Measurements from ENCODE around the gene RAB15.

DNA sequence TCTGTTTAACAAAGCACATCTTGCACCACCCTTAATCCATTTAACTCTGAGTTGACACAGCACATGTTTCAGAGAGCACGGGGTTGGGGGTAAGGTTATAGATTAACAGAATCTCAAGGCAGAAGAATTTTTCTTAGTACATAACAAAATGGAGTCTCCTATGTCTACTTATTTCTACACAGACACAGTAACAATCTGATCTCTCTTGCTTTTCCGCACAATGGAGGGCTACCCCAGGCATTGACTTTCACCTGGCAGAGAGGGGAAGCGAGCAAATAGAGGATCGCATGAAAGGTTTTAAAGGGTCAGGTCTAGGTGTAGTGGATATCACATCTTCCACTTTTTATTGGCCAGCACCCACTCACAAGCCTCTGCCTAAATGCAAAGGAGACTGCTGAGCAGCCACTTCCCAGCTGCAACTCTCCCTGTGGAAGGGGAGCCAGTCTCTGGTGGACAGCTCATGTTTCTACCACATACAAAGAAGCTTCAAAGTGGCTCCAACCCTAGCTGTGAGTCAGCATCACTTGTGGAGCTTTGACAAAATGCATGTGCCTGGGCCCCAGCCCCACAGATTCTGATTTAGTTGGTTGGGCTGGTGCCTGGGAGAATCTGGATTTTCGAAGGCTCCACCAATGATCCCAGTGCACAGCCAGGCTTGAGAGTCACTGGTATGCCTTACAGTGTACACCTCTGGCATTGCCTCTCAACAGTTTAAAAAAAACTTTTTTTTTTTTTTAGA is 7.4 kb upstream of the RAB15 start:
- TF ChIP-seq, protein P1, sequence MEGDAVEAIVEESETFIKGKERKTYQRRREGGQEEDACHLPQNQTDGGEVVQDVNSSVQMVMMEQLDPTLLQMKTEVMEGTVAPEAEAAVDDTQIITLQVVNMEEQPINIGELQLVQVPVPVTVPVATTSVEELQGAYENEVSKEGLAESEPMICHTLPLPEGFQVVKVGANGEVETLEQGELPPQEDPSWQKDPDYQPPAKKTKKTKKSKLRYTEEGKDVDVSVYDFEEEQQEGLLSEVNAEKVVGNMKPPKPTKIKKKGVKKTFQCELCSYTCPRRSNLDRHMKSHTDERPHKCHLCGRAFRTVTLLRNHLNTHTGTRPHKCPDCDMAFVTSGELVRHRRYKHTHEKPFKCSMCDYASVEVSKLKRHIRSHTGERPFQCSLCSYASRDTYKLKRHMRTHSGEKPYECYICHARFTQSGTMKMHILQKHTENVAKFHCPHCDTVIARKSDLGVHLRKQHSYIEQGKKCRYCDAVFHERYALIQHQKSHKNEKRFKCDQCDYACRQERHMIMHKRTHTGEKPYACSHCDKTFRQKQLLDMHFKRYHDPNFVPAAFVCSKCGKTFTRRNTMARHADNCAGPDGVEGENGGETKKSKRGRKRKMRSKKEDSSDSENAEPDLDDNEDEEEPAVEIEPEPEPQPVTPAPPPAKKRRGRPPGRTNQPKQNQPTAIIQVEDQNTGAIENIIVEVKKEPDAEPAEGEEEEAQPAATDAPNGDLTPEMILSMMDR (IDR thresholded peaks at IDR 0.05), result no peak
- no peak for TF ChIP-seq POLR2A (IDR thresholded peaks at IDR 0.05)
- no peak for TF ChIP-seq POLR2AphosphoS5 (IDR thresholded peaks at IDR 0.05)
